A673 (cell line): ENCODE results near the gene HES5.

ENCODE experiments used
- CTCF ChIP-seq: fragments of 300-800, 200-600 bp; sonication (generic); conservative IDR thresholded peaks from 2 replicates; pipeline ENCODE4 v1.5.1; 2017; ENCODE audit warnings: low read depth, mild to moderate bottlenecking, antibody characterized with exemption, low read length, moderate library complexity, mixed read lengths
- EZH2 ChIP-seq: fragments of 200-600 bp; sonication (generic); IDR thresholded peaks from 2 replicates; pipeline ENCODE4 v1.6.1; 2017; ENCODE audit warnings: borderline replicate concordance, low read depth, mild to moderate bottlenecking, mixed read lengths, antibody characterized with exemption, low read length; ENCODE audit not compliant: poor library complexity, severe bottlenecking

GRCh38 chr1:2567083-2567679, 37.1 kb upstream of the HES5 start:
- TF ChIP-seq EZH2 (no peak), CTCF (no peak)
